Subcutaneous abdominal adipose tissue (tissue), 5 donors: ENCODE data around the gene COL11A2.
"Not testable (repeated sequence)": the region's sequence is repeated elsewhere in the genome, so short reads cannot be mapped to it uniquely, and the experiment has no call there.

Experiments used
- H3K27ac ChIP-seq: one replicate; pipeline ENCODE4 v1.7.0; 2013; ENCODE audit warnings: low read depth, mild to moderate bottlenecking, inconsistent platforms, low read length, moderate library complexity
- H3K27me3 ChIP-seq, 5 donors: one replicate each; pipeline ENCODE4 v1.7.0; 2013; ENCODE audit warnings: low read length in 5 of 5, inconsistent platforms in 1 of 5; ENCODE audit not compliant: control insufficient read depth in 5 of 5, insufficient read depth in 4 of 5
- H3K36me3 ChIP-seq, 5 donors: one replicate each; pipeline ENCODE4 v1.7.0; 2013; ENCODE audit warnings: low read length in 5 of 5; ENCODE audit not compliant: control insufficient read depth in 5 of 5, insufficient read depth in 5 of 5
- H3K4me1 ChIP-seq, 5 donors: one replicate each; pipeline ENCODE4 v1.7.0; 2013; ENCODE audit warnings: low read length in 5 of 5, mild to moderate bottlenecking in 3 of 5, moderate library complexity in 1 of 5; ENCODE audit not compliant: control insufficient read depth in 5 of 5, insufficient read depth in 5 of 5
- H3K4me3 ChIP-seq, 5 donors: one replicate each; pipeline ENCODE4 v1.7.0; 2013; ENCODE audit warnings: low read length in 5 of 5, low read depth in 1 of 5
- H3K9ac ChIP-seq, 5 donors: one replicate each; pipeline ENCODE4 v1.7.0; 2013; ENCODE audit warnings: low read length in 5 of 5, mild to moderate bottlenecking in 4 of 5, moderate library complexity in 3 of 5
- H3K9me3 ChIP-seq, 5 donors: one replicate each; pipeline ENCODE4 v1.7.0; 2013; ENCODE audit warnings: low read length in 5 of 5; ENCODE audit not compliant: control insufficient read depth in 5 of 5
- donor health status: healthy.
- donor health status: healthy.
- donor health status: healthy.
- donor health status: healthy.
- donor health status: healthy.

COL11A2 gene

GRCh38 chr6:33192105-33192646 lies at the start of gene COL11A2:
TSS of gene COL11A2 (minus strand) at chr6:33192467. CDS start at chr6:33192240, 227 bp downstream.
- H3K4me1 ChIP-seq, result peaks cover 2 to 30% (median 21%) of the 10 kb centered on the region in 5 donors
- no peak within 1 kb of the TSS for H3K27ac ChIP-seq
- peak within 1 kb of the TSS in 3 of 5 donors; percentile 36 to 71 (median 40) for H3K9ac ChIP-seq
- H3K4me3 ChIP-seq, result peak within 1 kb of the TSS; percentile 46 to 63 (median 58)
- peaks cover 16 to 36% (median 21%) of the 10 kb centered on the region in 5 donors for H3K27me3 ChIP-seq
- H3K36me3 ChIP-seq, result peaks cover 0 to 32% (median 31%) of the 10 kb centered on the region in 5 donors
- no peaks in the 10 kb centered on the region for H3K9me3 ChIP-seq

- Histone ChIP-seq H3K9ac (no peak overlapping the region), H3K27ac (no peak overlapping the region), H3K9me3 (no peaks in the 10 kb centered on the region), H3K4me3 (no peak overlapping the region), H3K4me1 (no peaks in the 10 kb centered on the region), H3K36me3 (no peaks in the 10 kb centered on the region), H3K27me3 (peaks cover 0 to 7% (median 0%) of the 10 kb centered on the region in 5 donors)
Observed at GRCh38 chr6:33241968-33242367, 49.7 kb upstream of the COL11A2 start.

- no peak overlapping the region for H3K4me3 ChIP-seq
- no peaks in the 10 kb centered on the region for H3K9me3 ChIP-seq
- H3K27me3 ChIP-seq, result peaks cover 0 to 22% (median 7%) of the 10 kb centered on the region in 5 donors
- peaks cover 0 to 6% (median 0%) of the 10 kb centered on the region in 5 donors for H3K4me1 ChIP-seq
- H3K36me3 ChIP-seq, result no peaks in the 10 kb centered on the region
- H3K9ac ChIP-seq, result no peak overlapping the region
- no peak overlapping the region for H3K27ac ChIP-seq
Observed at GRCh38 chr6:33237741-33238140, 45.5 kb upstream of the COL11A2 start.

GRCh38 chr6:33236852-33237251 lies 44.6 kb upstream of the COL11A2 start:
- Histone ChIP-seq H3K4me3 (no peak overlapping the region), H3K9me3 (no peaks in the 10 kb centered on the region), H3K27me3 (peaks cover 0 to 22% (median 7%) of the 10 kb centered on the region in 5 donors), H3K4me1 (peaks cover 0 to 6% (median 0%) of the 10 kb centered on the region in 5 donors), H3K9ac (no peak overlapping the region), H3K36me3 (no peaks in the 10 kb centered on the region), H3K27ac (no peak overlapping the region)

GRCh38 chr6:33236328-33236727 lies 44.1 kb upstream of the COL11A2 start:
- Histone ChIP-seq H3K9ac (no peak overlapping the region), H3K36me3 (no peaks in the 10 kb centered on the region), H3K27me3 (peaks cover 0 to 22% (median 8%) of the 10 kb centered on the region in 5 donors), H3K4me3 (no peak overlapping the region), H3K9me3 (no peaks in the 10 kb centered on the region), H3K27ac (no peak overlapping the region), H3K4me1 (peaks cover 0 to 6% (median 0%) of the 10 kb centered on the region in 5 donors)

GRCh38 chr6:33235221-33235634 lies 43.0 kb upstream of the COL11A2 start:
- Histone ChIP-seq H3K4me1 (peaks cover 0 to 6% (median 0%) of the 10 kb centered on the region in 5 donors), H3K9ac (no peak overlapping the region), H3K27ac (no peak overlapping the region), H3K27me3 (peaks cover 0 to 22% (median 7%) of the 10 kb centered on the region in 5 donors), H3K36me3 (no peaks in the 10 kb centered on the region), H3K9me3 (no peaks in the 10 kb centered on the region), H3K4me3 (no peak overlapping the region)

GRCh38 chr6:33226503-33227120 lies 34.3 kb upstream of the COL11A2 start:
- H3K4me3 ChIP-seq, H3K9me3 ChIP-seq, H3K27ac ChIP-seq, H3K36me3 ChIP-seq, H3K9ac ChIP-seq, H3K4me1 ChIP-seq: not testable (repeated sequence)
- peaks cover 0 to 12% (median 6%) of the 10 kb centered on the region in 5 donors for H3K27me3 ChIP-seq

GRCh38 chr6:33217681-33218080 lies 25.4 kb upstream of the COL11A2 start:
- Histone ChIP-seq H3K9ac (no peak overlapping the region), H3K9me3 (no peaks in the 10 kb centered on the region), H3K4me3 (no peak overlapping the region), H3K4me1 (peaks cover 0 to 18% (median 16%) of the 10 kb centered on the region in 5 donors), H3K27ac (no peak overlapping the region), H3K27me3 (peaks cover 0 to 9% (median 7%) of the 10 kb centered on the region in 5 donors), H3K36me3 (no peaks in the 10 kb centered on the region)

GRCh38 chr6:33217246-33217645 lies 25.0 kb upstream of the COL11A2 start:
- H3K27me3 ChIP-seq, result peaks cover 0 to 9% (median 7%) of the 10 kb centered on the region in 5 donors
- H3K27ac ChIP-seq, result no peak overlapping the region
- H3K4me3 ChIP-seq, result no peak overlapping the region
- H3K36me3 ChIP-seq, result no peaks in the 10 kb centered on the region
- no peaks in the 10 kb centered on the region for H3K9me3 ChIP-seq
- H3K9ac ChIP-seq, result no peak overlapping the region
- peaks cover 0 to 21% (median 19%) of the 10 kb centered on the region in 5 donors for H3K4me1 ChIP-seq

GRCh38 chr6:33216117-33216649 lies 23.9 kb upstream of the COL11A2 start:
- peaks cover 0 to 9% (median 6%) of the 10 kb centered on the region in 5 donors for H3K27me3 ChIP-seq
- no peak overlapping the region for H3K9ac ChIP-seq
- H3K36me3 ChIP-seq, result peaks cover 0 to 7% (median 2%) of the 10 kb centered on the region in 5 donors
- H3K27ac ChIP-seq, result no peak overlapping the region
- H3K4me3 ChIP-seq, result no peak overlapping the region
- H3K4me1 ChIP-seq, result peaks cover 0 to 21% (median 19%) of the 10 kb centered on the region in 5 donors
- no peaks in the 10 kb centered on the region for H3K9me3 ChIP-seq
